ENCODE measurements around the gene UPK3BL2. TPM values are rescaled to one million over a fixed set of nuclear protein-coding genes. Genes with fewer than 3 reads are reported as not detected.
A peak's percentile ranks its signal among the peaks of the same experiment; 100 is the strongest.
"Not testable (repeated sequence)": the region's sequence is repeated elsewhere in the genome, so short reads cannot be mapped to it uniquely, and the experiment has no call there.

UPK3BL2 gene
- total and polyA plus RNA-seq, 2 of the 13 experiments (the other 11 are each of a cell fraction or from before 2014, with no cell fraction given): 2.4 to 8.9 TPM

DNA sequence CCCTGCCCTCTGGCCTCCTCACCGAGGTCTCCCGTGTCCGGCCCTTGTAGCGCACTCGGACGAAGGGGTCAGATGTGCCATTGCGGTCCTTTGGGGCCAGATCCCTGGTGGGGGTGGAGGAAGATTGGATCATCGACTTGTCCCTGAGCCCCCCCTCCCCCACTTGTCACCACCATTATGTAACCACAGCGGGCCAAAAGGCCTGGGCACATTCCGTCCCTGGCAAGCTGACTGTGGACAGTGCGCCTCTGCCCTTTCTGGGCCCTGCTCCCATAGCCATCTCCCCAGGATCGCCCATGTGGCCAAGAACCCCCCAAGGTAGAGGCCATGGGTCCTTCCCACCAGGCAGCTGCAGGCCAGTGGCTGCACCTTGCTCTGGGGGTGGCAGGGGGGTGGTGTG is 40.4 kb downstream of the UPK3BL2 start:
- H2AFZ ChIP-seq (ENCODE audit: low read length); H3K4me3 ChIP-seq (replicated peaks in 1 of 3; ENCODE audit: insufficient read depth in 1 of 3, low read depth in 2 of 3, low read length in 3 of 3); BruUV-seq (replicated peaks); H3K36me3 ChIP-seq (replicated peaks in 1 of 2; ENCODE audit: control insufficient read depth in 1 of 2, insufficient read depth in 2 of 2, low read length in 2 of 2); CTCF ChIA-PET (ENCODE audit: low intra/inter-chr PET ratio, low total read pairs); H3K27me3 ChIP-seq (ENCODE audit: control insufficient read depth in 1 of 2, insufficient read depth in 2 of 2, low read length in 2 of 2); H3K9me3 ChIP-seq (ENCODE audit: low read length); in situ Hi-C loops (cut with HindIII; ENCODE audit: extremely low pct_ligation_motif_present, low pct_unique_long_range_greater_than_20kb); DNase-seq (ENCODE audit: low spot score); H3K27ac ChIP-seq (ENCODE audit: extremely low read length, insufficient read depth, low read length); H3K79me2 ChIP-seq (ENCODE audit: insufficient read depth, low read length); FAIRE-seq; H3K9ac ChIP-seq (ENCODE audit: insufficient read depth, low read depth, low read length); H3K4me2 ChIP-seq (ENCODE audit: low read depth, low read length); POLR2A ChIA-PET; intact Hi-C loops (cut with micrococcal nuclease; ENCODE audit: unreplicated experiment); H4K20me1 ChIP-seq (ENCODE audit: insufficient read depth, low read length); H3K4me1 ChIP-seq (ENCODE audit: insufficient read depth, low read length): not testable (repeated sequence)
- whole genome bisulfite sequencing (ENCODE audit: low lambda C conversion rate): no CpG with 5 or more reads among the region's 12 CpGs
- peak; percentile 15; the same call in 2 of the 3 replicates for ATAC-seq

GRCh38 chr7:102498321-102498720 is 45.2 kb downstream of the UPK3BL2 start:
- WGBS (ENCODE audit: low lambda C conversion rate): 88% methylated on average over 12 of the region's 16 CpGs
- BruUV-seq (replicated peaks); H3K27ac ChIP-seq (ENCODE audit: extremely low read length, insufficient read depth, low read length); H3K79me2 ChIP-seq (ENCODE audit: insufficient read depth, low read length); H4K20me1 ChIP-seq (ENCODE audit: insufficient read depth, low read length); H3K4me2 ChIP-seq (ENCODE audit: low read depth, low read length); H3K4me1 ChIP-seq (ENCODE audit: insufficient read depth, low read length); H3K9ac ChIP-seq (ENCODE audit: insufficient read depth, low read depth, low read length); FAIRE-seq; POLR2A ChIA-PET; H3K36me3 ChIP-seq (replicated peaks in 1 of 2; ENCODE audit: control insufficient read depth in 1 of 2, insufficient read depth in 2 of 2, low read length in 2 of 2); H2AFZ ChIP-seq (ENCODE audit: low read length); ATAC-seq; CTCF ChIA-PET (ENCODE audit: low intra/inter-chr PET ratio, low total read pairs); in situ Hi-C loops (cut with HindIII; ENCODE audit: extremely low pct_ligation_motif_present, low pct_unique_long_range_greater_than_20kb); H3K27me3 ChIP-seq (ENCODE audit: control insufficient read depth in 1 of 2, insufficient read depth in 2 of 2, low read length in 2 of 2); DNase-seq (ENCODE audit: low spot score); intact Hi-C loops (cut with micrococcal nuclease; ENCODE audit: unreplicated experiment); H3K9me3 ChIP-seq (ENCODE audit: low read length); H3K4me3 ChIP-seq (replicated peaks in 1 of 3; ENCODE audit: insufficient read depth in 1 of 3, low read depth in 2 of 3, low read length in 3 of 3): not testable (repeated sequence)

DNA sequence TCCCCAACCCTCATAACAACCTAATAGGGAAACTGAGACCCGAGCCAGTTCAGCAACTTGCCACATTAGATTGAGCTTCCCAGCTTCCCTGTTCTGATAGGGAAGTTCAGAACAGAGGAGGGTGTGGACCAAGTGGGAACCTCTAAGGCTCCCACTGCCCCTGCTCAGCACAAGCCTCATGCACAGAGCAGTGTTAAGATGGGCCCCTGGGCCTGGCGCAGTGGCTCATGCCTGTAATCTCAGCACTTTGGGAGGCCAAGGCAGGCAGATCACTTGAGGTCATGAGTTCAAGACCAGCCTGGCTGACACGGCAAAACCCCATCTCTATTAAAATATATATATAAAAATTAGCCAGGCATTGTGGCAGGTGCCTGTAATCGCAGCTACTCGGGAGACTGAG is 46.2 kb downstream of the UPK3BL2 start:
- H3K36me3 ChIP-seq (replicated peaks in 1 of 2; ENCODE audit: control insufficient read depth in 1 of 2, insufficient read depth in 2 of 2, low read length in 2 of 2); H3K4me2 ChIP-seq (ENCODE audit: low read depth, low read length); H3K9me3 ChIP-seq (ENCODE audit: low read length); H3K27me3 ChIP-seq (ENCODE audit: control insufficient read depth in 1 of 2, insufficient read depth in 2 of 2, low read length in 2 of 2); FAIRE-seq; H3K4me3 ChIP-seq (replicated peaks in 1 of 3; ENCODE audit: insufficient read depth in 1 of 3, low read depth in 2 of 3, low read length in 3 of 3); H3K79me2 ChIP-seq (ENCODE audit: insufficient read depth, low read length); DNase-seq (ENCODE audit: low spot score); ATAC-seq; H3K9ac ChIP-seq (ENCODE audit: insufficient read depth, low read depth, low read length); BruUV-seq (replicated peaks); H3K4me1 ChIP-seq (ENCODE audit: insufficient read depth, low read length); POLR2A ChIA-PET; in situ Hi-C loops (cut with HindIII; ENCODE audit: extremely low pct_ligation_motif_present, low pct_unique_long_range_greater_than_20kb); H2AFZ ChIP-seq (ENCODE audit: low read length); intact Hi-C loops (cut with micrococcal nuclease; ENCODE audit: unreplicated experiment); H3K27ac ChIP-seq (ENCODE audit: extremely low read length, insufficient read depth, low read length); H4K20me1 ChIP-seq (ENCODE audit: insufficient read depth, low read length); CTCF ChIA-PET (ENCODE audit: low intra/inter-chr PET ratio, low total read pairs): not testable (repeated sequence)
- 88% methylated on average over 1 of the region's 5 CpGs for WGBS (ENCODE audit: low lambda C conversion rate)

GRCh38 chr7:102496861-102497260 is 46.6 kb downstream of the UPK3BL2 start:
- H2AFZ ChIP-seq (ENCODE audit: low read length); H3K36me3 ChIP-seq (replicated peaks in 1 of 2; ENCODE audit: control insufficient read depth in 1 of 2, insufficient read depth in 2 of 2, low read length in 2 of 2); H4K20me1 ChIP-seq (ENCODE audit: insufficient read depth, low read length); CTCF ChIA-PET (ENCODE audit: low intra/inter-chr PET ratio, low total read pairs); in situ Hi-C loops (cut with HindIII; ENCODE audit: extremely low pct_ligation_motif_present, low pct_unique_long_range_greater_than_20kb); H3K9me3 ChIP-seq (ENCODE audit: low read length); POLR2A ChIA-PET; H3K9ac ChIP-seq (ENCODE audit: insufficient read depth, low read depth, low read length); H3K4me2 ChIP-seq (ENCODE audit: low read depth, low read length); DNase-seq (ENCODE audit: low spot score); H3K27ac ChIP-seq (ENCODE audit: extremely low read length, insufficient read depth, low read length); H3K4me1 ChIP-seq (ENCODE audit: insufficient read depth, low read length); intact Hi-C loops (cut with micrococcal nuclease; ENCODE audit: unreplicated experiment); H3K27me3 ChIP-seq (ENCODE audit: control insufficient read depth in 1 of 2, insufficient read depth in 2 of 2, low read length in 2 of 2); H3K79me2 ChIP-seq (ENCODE audit: insufficient read depth, low read length); BruUV-seq (replicated peaks); FAIRE-seq; ATAC-seq; H3K4me3 ChIP-seq (replicated peaks in 1 of 3; ENCODE audit: insufficient read depth in 1 of 3, low read depth in 2 of 3, low read length in 3 of 3): not testable (repeated sequence)
- WGBS (ENCODE audit: low lambda C conversion rate): 36% methylated on average over 3 of the region's 10 CpGs

Measured in HepG2 (cell line).